Nephron progenitor cell (in vitro differentiated cells): ENCODE results near the gene HOXB7.
A peak's percentile ranks its signal among the peaks of the same experiment; 100 is the strongest.

Experiments
- DNase-seq: peaks from one replicate; pipeline ENCODE4 v3.0.0; 2021
- H3K27ac Mint-ChIP-seq: 2 replicates; pipeline ENCODE4 v1.8.0; 2021; ENCODE audit warnings: mild to moderate bottlenecking, moderate library complexity, mixed read lengths
- H3K27me3 Mint-ChIP-seq: 2 replicates; pipeline ENCODE4 v1.8.0; 2021; ENCODE audit warnings: mild to moderate bottlenecking, low read depth, mixed read lengths; ENCODE audit not compliant: poor library complexity
- H3K36me3 Mint-ChIP-seq: 2 replicates; pipeline ENCODE4 v1.8.0; 2021; ENCODE audit warnings: low read depth, mixed read lengths
- H3K4me1 Mint-ChIP-seq: 2 replicates; pipeline ENCODE4 v1.8.0; 2021; ENCODE audit warnings: mixed read lengths
- H3K4me3 Mint-ChIP-seq: 2 replicates; pipeline ENCODE4 v1.8.0; 2021; ENCODE audit warnings: mild to moderate bottlenecking, moderate library complexity, mixed read lengths
- H3K9me3 Mint-ChIP-seq: 2 replicates; pipeline ENCODE4 v1.8.0; 2021; ENCODE audit warnings: mild to moderate bottlenecking, moderate library complexity, mixed read lengths
- CTCF ChIP-seq: fragments of 200-600 bp; sonication (generic); IDR thresholded peaks from 2 replicates; pipeline ENCODE4 v1.5.0; 2021; ENCODE audit warnings: antibody characterized with exemption

HOXB7 gene

DNA sequence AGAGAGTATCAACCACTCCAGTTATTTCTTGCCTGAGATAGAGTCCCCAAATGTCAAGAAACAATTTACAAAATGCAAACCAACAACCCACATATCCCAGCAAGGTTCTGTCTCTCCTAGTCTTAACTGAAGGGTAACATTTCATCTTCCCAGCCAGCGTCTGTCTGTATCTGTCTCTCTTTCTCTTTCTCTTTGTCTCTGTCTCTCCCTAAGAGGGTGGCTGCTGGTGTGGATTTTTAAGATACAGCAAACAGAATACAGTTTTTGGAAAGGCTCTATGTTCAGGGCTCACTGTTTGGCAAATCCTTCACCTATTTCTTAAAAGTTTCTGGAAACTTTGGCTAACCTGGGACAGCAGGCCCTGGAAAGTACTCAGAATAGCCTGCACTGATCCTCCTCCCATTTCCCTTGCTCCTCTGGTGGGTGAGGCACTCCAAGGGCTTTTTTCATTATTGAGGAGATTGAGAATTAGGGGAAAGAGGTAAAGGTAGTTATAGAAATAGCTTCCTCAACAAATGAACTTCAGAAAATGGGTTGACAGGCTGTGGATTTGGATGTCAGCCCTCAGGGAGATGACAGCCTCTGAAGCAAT, 38.9 kb downstream of the HOXB7 start:
- DNase-seq: no peak
- no peak overlapping the region for H3K4me3 Mint-ChIP-seq
- no peaks in the 10 kb centered on the region for H3K9me3 Mint-ChIP-seq
- H3K4me1 Mint-ChIP-seq: peaks cover 3% of the 10 kb centered on the region
- no peak for TF ChIP-seq CTCF
- peaks cover 54% of the 10 kb centered on the region for H3K36me3 Mint-ChIP-seq
- H3K27ac Mint-ChIP-seq: no peak overlapping the region
- H3K27me3 Mint-ChIP-seq: no peaks in the 10 kb centered on the region

DNA sequence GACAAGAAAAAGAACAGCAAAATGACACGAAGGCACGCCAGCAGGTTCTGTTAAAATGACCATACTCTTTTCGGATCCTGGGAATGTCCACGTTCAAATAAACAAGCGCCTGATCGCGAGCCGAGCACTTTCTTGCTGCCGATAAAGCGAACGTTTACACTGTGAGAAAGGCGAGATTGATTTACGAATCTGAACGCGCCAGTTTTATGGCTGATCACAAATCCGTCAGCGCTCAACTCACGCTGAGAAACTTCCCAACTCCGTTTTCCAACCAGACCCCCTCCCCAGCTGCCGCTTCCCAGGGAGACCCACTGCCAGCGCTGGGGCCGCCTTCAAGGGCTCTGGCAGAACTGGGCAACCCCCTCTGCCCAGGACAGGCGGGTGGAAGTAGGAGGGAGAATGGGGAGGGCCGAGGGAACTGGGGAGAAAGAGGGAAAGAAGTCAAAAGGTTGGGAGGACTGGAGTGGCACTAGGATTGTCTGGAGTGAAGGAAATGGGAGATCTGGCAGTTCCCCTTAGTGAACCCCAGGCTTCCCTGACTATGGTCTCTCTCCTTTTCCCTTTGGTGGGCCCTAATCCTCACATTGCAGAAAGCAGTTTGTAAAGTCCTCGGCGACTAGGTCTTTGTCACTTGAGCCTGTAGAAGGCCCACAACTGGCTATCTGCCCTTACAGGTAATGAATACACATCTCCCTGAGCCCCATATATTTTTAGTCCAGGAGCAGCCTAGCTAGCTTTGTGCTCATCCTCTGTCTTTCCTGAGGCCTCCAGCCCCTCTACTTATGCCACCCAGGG, 39.6 kb downstream of the HOXB7 start:
- Mint-ChIP-seq H3K27ac (no peak overlapping the region), H3K27me3 (no peaks in the 10 kb centered on the region), H3K36me3 (peaks cover 51% of the 10 kb centered on the region), H3K4me1 (no peaks in the 10 kb centered on the region), H3K4me3 (no peak overlapping the region), H3K9me3 (no peaks in the 10 kb centered on the region)
- TF ChIP-seq CTCF: no peak
- DNase-seq: peak; percentile 74

- no peak overlapping the region for H3K27ac Mint-ChIP-seq
- no peaks in the 10 kb centered on the region for H3K27me3 Mint-ChIP-seq
- no peak for DNase-seq
- no peaks in the 10 kb centered on the region for H3K9me3 Mint-ChIP-seq
- H3K4me3 Mint-ChIP-seq: no peak overlapping the region
- H3K4me1 Mint-ChIP-seq: no peaks in the 10 kb centered on the region
- peaks cover 44% of the 10 kb centered on the region for H3K36me3 Mint-ChIP-seq
- no peak for TF ChIP-seq CTCF
Observed at GRCh38 chr17:48570325-48571023, 40.3 kb downstream of the HOXB7 start.

GRCh38 chr17:48569674-48570324, 41.0 kb downstream of the HOXB7 start:
- no peak for TF ChIP-seq CTCF
- Mint-ChIP-seq H3K4me3 (no peak overlapping the region), H3K36me3 (peaks cover 38% of the 10 kb centered on the region), H3K9me3 (no peaks in the 10 kb centered on the region), H3K27ac (no peak overlapping the region), H3K4me1 (no peaks in the 10 kb centered on the region), H3K27me3 (no peaks in the 10 kb centered on the region)
- DNase-seq: no peak

DNA sequence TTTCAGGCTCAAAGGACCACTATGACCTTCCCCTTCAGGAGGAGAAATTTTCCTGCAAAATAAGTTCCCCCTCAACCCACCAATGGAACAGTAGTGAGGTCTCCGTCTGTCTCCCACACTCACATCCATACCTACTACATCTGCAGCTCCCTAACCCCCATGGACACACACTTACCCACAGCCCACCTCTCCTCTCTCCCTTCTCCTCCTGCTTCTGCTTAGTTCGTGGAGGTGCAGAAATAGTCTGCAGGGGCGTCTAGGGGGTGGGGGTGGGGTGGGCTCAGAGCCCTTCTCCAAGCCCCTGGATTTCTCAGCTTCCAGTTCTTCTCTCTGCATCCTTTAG, 41.6 kb downstream of the HOXB7 start:
- Mint-ChIP-seq H3K27ac (no peak overlapping the region), H3K4me1 (no peaks in the 10 kb centered on the region), H3K36me3 (peaks cover 32% of the 10 kb centered on the region), H3K4me3 (no peak overlapping the region), H3K27me3 (no peaks in the 10 kb centered on the region), H3K9me3 (no peaks in the 10 kb centered on the region)
- no peak for DNase-seq
- no peak for TF ChIP-seq CTCF
